Measurements from ENCODE around the gene AMY2A. TPM values are rescaled to one million over a fixed set of nuclear protein-coding genes. Genes with fewer than 3 reads are reported as not detected.
"Not testable (repeated sequence)": the region's sequence is repeated elsewhere in the genome, so short reads cannot be mapped to it uniquely, and the experiment has no call there.

Gene AMY2A
- total RNA-seq, 1 donor from 2014 or later, result not detected

DNA sequence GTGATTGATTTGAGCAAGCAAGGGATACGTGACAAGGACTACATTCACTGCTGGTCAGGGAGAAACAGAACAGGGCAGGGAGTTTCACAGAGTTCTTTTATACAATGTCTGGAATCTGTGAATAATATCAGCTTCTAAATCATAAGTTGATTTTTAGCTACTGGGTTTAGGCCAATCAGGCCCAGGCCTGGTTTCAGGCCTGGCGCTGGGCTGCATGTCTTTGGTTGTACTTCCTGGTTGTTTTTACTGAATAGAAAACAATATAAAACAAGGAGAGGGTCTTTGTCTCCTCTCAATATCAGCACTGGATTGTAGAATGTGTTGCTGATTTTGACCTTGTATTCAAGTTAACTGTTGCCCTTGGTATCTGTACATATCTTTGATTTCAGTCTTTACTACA is 865 bp upstream of the AMY2A start:
- Histone ChIP-seq H3K4me2 (ENCODE audit: low read length) (no peak overlapping the region), H3K36me3 (ENCODE audit: insufficient read depth, low read length) (no peaks in the 10 kb centered on the region), H3K27ac (ENCODE audit: low read depth, low read length) (no peak overlapping the region), H3K9me3 (ENCODE audit: insufficient read depth, low read depth, low read length) (no peaks in the 10 kb centered on the region), H4K20me1 (ENCODE audit: insufficient read depth, low read length) (no peaks in the 10 kb centered on the region), H3K9ac (ENCODE audit: low read length) (no peak overlapping the region), H2AFZ (ENCODE audit: low read depth, low read length) (no peak overlapping the region), H3K79me2 (ENCODE audit: insufficient read depth, low read length) (no peaks in the 10 kb centered on the region), H3K4me3 (ENCODE audit: insufficient read depth, low read depth, low read length) (no peak overlapping the region), H3K4me1 (ENCODE audit: insufficient read depth, low read length) (no peaks in the 10 kb centered on the region), H3K27me3 (ENCODE audit: insufficient read depth, low read length) (no peaks in the 10 kb centered on the region)
- Mint-ChIP-seq H3K27me3 (ENCODE audit: low read depth, unreplicated experiment) (no peaks in the 10 kb centered on the region), H3K36me3 (ENCODE audit: low read depth, unreplicated experiment) (no peaks in the 10 kb centered on the region), H3K9me3 (ENCODE audit: unreplicated experiment) (no peaks in the 10 kb centered on the region), H3K4me1 (ENCODE audit: low read depth, unreplicated experiment) (no peaks in the 10 kb centered on the region), H3K4me3 (ENCODE audit: unreplicated experiment) (no peak overlapping the region), H3K27ac (ENCODE audit: unreplicated experiment) (no peak overlapping the region)
- DNase-seq (ENCODE audit: low read depth) (no peak), FAIRE-seq (no peak)
- TF ChIP-seq, protein P1, sequence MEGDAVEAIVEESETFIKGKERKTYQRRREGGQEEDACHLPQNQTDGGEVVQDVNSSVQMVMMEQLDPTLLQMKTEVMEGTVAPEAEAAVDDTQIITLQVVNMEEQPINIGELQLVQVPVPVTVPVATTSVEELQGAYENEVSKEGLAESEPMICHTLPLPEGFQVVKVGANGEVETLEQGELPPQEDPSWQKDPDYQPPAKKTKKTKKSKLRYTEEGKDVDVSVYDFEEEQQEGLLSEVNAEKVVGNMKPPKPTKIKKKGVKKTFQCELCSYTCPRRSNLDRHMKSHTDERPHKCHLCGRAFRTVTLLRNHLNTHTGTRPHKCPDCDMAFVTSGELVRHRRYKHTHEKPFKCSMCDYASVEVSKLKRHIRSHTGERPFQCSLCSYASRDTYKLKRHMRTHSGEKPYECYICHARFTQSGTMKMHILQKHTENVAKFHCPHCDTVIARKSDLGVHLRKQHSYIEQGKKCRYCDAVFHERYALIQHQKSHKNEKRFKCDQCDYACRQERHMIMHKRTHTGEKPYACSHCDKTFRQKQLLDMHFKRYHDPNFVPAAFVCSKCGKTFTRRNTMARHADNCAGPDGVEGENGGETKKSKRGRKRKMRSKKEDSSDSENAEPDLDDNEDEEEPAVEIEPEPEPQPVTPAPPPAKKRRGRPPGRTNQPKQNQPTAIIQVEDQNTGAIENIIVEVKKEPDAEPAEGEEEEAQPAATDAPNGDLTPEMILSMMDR (IDR thresholded peaks at IDR 0.05; ENCODE audit: insufficient read depth, low read depth, low read length), result no peak
- TF ChIP-seq EZH2 (IDR thresholded peaks at IDR 0.05; ENCODE audit: insufficient read depth, low read length), result no peak

GRCh38 chr1:103627436-103627835 is 10.2 kb downstream of the AMY2A start:
- not testable (repeated sequence) for H3K27ac Mint-ChIP-seq (ENCODE audit: unreplicated experiment); H3K36me3 ChIP-seq (ENCODE audit: insufficient read depth, low read length); H3K36me3 Mint-ChIP-seq (ENCODE audit: low read depth, unreplicated experiment); H2AFZ ChIP-seq (ENCODE audit: low read depth, low read length); H3K9ac ChIP-seq (ENCODE audit: low read length); H3K27me3 Mint-ChIP-seq (ENCODE audit: low read depth, unreplicated experiment); FAIRE-seq; H3K4me1 Mint-ChIP-seq (ENCODE audit: low read depth, unreplicated experiment); H3K4me3 Mint-ChIP-seq (ENCODE audit: unreplicated experiment); H3K9me3 ChIP-seq (ENCODE audit: insufficient read depth, low read depth, low read length); H3K27me3 ChIP-seq (ENCODE audit: insufficient read depth, low read length); H4K20me1 ChIP-seq (ENCODE audit: insufficient read depth, low read length); H3K4me1 ChIP-seq (ENCODE audit: insufficient read depth, low read length); H3K79me2 ChIP-seq (ENCODE audit: insufficient read depth, low read length); DNase-seq (ENCODE audit: low read depth); H3K4me3 ChIP-seq (ENCODE audit: insufficient read depth, low read depth, low read length); H3K9me3 Mint-ChIP-seq (ENCODE audit: unreplicated experiment); H3K27ac ChIP-seq (ENCODE audit: low read depth, low read length); H3K4me2 ChIP-seq (ENCODE audit: low read length)

DNA sequence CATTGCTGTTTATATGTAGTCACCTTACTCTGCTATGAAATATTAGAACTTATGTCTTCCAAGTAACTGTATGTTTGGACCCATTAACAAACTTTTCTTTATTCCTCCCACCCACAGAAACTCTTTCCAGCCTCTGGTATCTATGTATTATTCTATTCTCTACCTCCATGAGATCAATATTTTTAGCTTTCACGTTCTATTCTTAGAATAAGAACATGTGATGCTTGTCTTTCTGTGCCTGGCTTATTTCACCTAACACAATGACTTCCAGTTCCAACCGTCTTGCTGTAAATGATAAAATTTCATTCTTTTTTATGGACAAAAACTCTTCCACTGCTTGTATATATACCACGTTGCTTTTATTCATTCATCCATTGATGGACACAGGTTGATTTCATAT is 24.0 kb downstream of the AMY2A start:
- H3K9ac ChIP-seq (ENCODE audit: low read length), result not testable (repeated sequence)

DNA sequence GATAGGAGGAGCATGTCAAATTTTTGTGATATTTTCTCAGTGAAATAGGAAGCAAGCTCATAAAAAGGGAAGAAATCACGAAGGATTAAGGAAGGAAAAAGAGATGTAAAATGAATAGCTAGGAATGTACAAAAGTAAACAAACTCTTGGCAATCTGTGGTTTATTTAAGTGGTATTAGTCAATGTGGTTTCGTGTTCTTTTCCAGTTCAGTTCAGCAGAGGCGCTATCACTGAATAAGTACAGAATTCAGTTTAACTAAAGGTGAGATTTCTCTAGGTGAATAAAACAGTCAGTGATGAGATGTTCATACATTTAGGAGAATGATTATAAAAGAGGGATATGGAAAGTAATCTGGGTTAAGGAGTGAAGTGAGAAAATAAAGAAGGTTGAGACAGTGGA is 26.7 kb downstream of the AMY2A start:
- H3K4me1 Mint-ChIP-seq (ENCODE audit: low read depth, unreplicated experiment); H3K27ac Mint-ChIP-seq (ENCODE audit: unreplicated experiment); H2AFZ ChIP-seq (ENCODE audit: low read depth, low read length); H3K36me3 ChIP-seq (ENCODE audit: insufficient read depth, low read length); H3K27ac ChIP-seq (ENCODE audit: low read depth, low read length); H3K27me3 ChIP-seq (ENCODE audit: insufficient read depth, low read length); H3K9ac ChIP-seq (ENCODE audit: low read length); H3K36me3 Mint-ChIP-seq (ENCODE audit: low read depth, unreplicated experiment); DNase-seq (ENCODE audit: low read depth); H3K4me2 ChIP-seq (ENCODE audit: low read length); H3K9me3 Mint-ChIP-seq (ENCODE audit: unreplicated experiment); H3K4me3 ChIP-seq (ENCODE audit: insufficient read depth, low read depth, low read length); FAIRE-seq; H3K79me2 ChIP-seq (ENCODE audit: insufficient read depth, low read length); H3K4me3 Mint-ChIP-seq (ENCODE audit: unreplicated experiment); H4K20me1 ChIP-seq (ENCODE audit: insufficient read depth, low read length); H3K4me1 ChIP-seq (ENCODE audit: insufficient read depth, low read length); H3K9me3 ChIP-seq (ENCODE audit: insufficient read depth, low read depth, low read length); H3K27me3 Mint-ChIP-seq (ENCODE audit: low read depth, unreplicated experiment): not testable (repeated sequence)

More for the DNA sequence above, 24.0 kb downstream of the AMY2A start:
- not testable (repeated sequence) for H3K4me1 ChIP-seq (ENCODE audit: insufficient read depth, low read length); H3K36me3 Mint-ChIP-seq (ENCODE audit: low read depth, unreplicated experiment); H4K20me1 ChIP-seq (ENCODE audit: insufficient read depth, low read length); H3K4me1 Mint-ChIP-seq (ENCODE audit: low read depth, unreplicated experiment); H3K27me3 Mint-ChIP-seq (ENCODE audit: low read depth, unreplicated experiment); H3K4me2 ChIP-seq (ENCODE audit: low read length); H3K27ac ChIP-seq (ENCODE audit: low read depth, low read length); H2AFZ ChIP-seq (ENCODE audit: low read depth, low read length); FAIRE-seq; H3K27me3 ChIP-seq (ENCODE audit: insufficient read depth, low read length); H3K4me3 ChIP-seq (ENCODE audit: insufficient read depth, low read depth, low read length); H3K9me3 ChIP-seq (ENCODE audit: insufficient read depth, low read depth, low read length); DNase-seq (ENCODE audit: low read depth); H3K27ac Mint-ChIP-seq (ENCODE audit: unreplicated experiment); H3K36me3 ChIP-seq (ENCODE audit: insufficient read depth, low read length); H3K79me2 ChIP-seq (ENCODE audit: insufficient read depth, low read length); H3K9me3 Mint-ChIP-seq (ENCODE audit: unreplicated experiment); H3K4me3 Mint-ChIP-seq (ENCODE audit: unreplicated experiment)

GRCh38 chr1:103650305-103650704 is 33.1 kb downstream of the AMY2A start:
- not testable (repeated sequence) for H3K36me3 ChIP-seq (ENCODE audit: insufficient read depth, low read length); H3K79me2 ChIP-seq (ENCODE audit: insufficient read depth, low read length); H3K9me3 ChIP-seq (ENCODE audit: insufficient read depth, low read depth, low read length); H3K27ac ChIP-seq (ENCODE audit: low read depth, low read length); H3K9ac ChIP-seq (ENCODE audit: low read length); H3K4me1 Mint-ChIP-seq (ENCODE audit: low read depth, unreplicated experiment); H3K4me1 ChIP-seq (ENCODE audit: insufficient read depth, low read length); FAIRE-seq; H4K20me1 ChIP-seq (ENCODE audit: insufficient read depth, low read length); H3K4me3 ChIP-seq (ENCODE audit: insufficient read depth, low read depth, low read length); H2AFZ ChIP-seq (ENCODE audit: low read depth, low read length); H3K27ac Mint-ChIP-seq (ENCODE audit: unreplicated experiment); H3K4me3 Mint-ChIP-seq (ENCODE audit: unreplicated experiment); H3K9me3 Mint-ChIP-seq (ENCODE audit: unreplicated experiment); DNase-seq (ENCODE audit: low read depth); H3K36me3 Mint-ChIP-seq (ENCODE audit: low read depth, unreplicated experiment); H3K27me3 ChIP-seq (ENCODE audit: insufficient read depth, low read length); H3K27me3 Mint-ChIP-seq (ENCODE audit: low read depth, unreplicated experiment); H3K4me2 ChIP-seq (ENCODE audit: low read length)

All from astrocyte (in vitro differentiated cells and primary cell).